ENCODE data around the gene ROCK2. TPM values are rescaled to one million over a fixed set of nuclear protein-coding genes. Genes with fewer than 3 reads are reported as not detected.

The ROCK2 gene
- polyA plus RNA-seq, 1 experiment, result 6.0 TPM

DNA sequence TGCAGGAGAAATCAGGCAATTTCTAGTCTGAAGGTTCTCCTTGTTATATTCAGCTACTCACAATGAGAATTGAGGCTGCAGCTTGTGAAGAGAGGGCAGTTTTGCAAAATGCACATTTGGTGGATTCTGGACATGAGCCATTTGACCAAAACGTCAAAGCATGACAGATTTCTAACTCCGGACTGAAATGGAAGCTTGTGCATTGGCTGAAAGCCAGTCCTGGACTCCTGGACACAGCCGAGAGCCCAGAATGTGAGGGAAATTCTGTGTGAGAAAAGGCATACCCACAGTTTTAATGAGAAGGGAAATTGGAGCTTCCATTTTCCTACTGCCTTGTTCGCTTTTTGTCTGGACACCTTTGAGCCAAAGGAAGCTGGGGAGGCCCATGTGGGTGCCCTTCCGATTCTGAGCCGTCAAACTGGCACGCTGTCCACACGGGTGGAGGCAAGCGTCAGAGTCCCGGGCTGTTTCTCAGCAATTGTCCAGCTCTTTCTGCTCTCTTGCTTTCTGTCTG, 23.7 kb upstream of the ROCK2 start:
- H3K4me3 ChIP-seq (ENCODE audit: low read depth, low read length), result no peak overlapping the region
- no peaks in the 10 kb centered on the region for H3K27me3 ChIP-seq (ENCODE audit: control insufficient read depth, insufficient read depth, low read length)
- TF ChIP-seq, protein P1, sequence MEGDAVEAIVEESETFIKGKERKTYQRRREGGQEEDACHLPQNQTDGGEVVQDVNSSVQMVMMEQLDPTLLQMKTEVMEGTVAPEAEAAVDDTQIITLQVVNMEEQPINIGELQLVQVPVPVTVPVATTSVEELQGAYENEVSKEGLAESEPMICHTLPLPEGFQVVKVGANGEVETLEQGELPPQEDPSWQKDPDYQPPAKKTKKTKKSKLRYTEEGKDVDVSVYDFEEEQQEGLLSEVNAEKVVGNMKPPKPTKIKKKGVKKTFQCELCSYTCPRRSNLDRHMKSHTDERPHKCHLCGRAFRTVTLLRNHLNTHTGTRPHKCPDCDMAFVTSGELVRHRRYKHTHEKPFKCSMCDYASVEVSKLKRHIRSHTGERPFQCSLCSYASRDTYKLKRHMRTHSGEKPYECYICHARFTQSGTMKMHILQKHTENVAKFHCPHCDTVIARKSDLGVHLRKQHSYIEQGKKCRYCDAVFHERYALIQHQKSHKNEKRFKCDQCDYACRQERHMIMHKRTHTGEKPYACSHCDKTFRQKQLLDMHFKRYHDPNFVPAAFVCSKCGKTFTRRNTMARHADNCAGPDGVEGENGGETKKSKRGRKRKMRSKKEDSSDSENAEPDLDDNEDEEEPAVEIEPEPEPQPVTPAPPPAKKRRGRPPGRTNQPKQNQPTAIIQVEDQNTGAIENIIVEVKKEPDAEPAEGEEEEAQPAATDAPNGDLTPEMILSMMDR (IDR thresholded peaks at IDR 0.05; ENCODE audit: insufficient read depth, low read depth, low read length), result no peak
- POLR2A ChIA-PET, result no interaction called here
- no peaks in the 10 kb centered on the region for H3K36me3 ChIP-seq (ENCODE audit: control insufficient read depth, insufficient read depth, low read length)
- DNase-seq (ENCODE audit: low read depth), result no peak
- CTCF ChIA-PET, result interaction anchor here (1.1 to 1.4 kb wide), 3 partner anchors 16 to 38 kb away, joined by 3 read pairs; no protein-coding TSS in a partner anchor

DNA sequence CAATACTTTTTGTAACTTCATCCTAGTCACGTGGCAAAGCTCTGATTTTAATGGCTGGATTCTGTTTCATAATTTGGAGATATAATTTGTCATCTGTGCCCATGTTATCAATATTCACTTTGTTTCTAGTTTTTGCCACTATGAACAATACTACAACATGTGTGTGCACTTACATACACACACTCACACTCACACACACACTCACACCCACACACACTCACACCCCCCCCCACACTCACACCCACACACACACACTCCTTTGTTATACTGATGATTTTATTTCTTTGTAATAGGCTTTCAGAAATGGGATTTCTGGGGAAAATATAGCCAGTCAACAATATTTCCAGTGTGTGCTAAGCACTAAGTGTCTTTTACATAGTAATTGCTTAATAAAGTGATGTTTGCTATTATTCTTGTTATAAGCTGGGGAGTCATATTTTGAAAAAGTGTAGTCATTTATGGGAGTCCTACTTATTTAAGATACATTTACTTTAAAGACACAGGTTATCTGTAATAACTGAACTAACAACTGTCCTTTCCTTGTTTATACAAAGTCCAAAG, 22.8 kb upstream of the ROCK2 start:
- POLR2A ChIA-PET, result no interaction called here

DNA sequence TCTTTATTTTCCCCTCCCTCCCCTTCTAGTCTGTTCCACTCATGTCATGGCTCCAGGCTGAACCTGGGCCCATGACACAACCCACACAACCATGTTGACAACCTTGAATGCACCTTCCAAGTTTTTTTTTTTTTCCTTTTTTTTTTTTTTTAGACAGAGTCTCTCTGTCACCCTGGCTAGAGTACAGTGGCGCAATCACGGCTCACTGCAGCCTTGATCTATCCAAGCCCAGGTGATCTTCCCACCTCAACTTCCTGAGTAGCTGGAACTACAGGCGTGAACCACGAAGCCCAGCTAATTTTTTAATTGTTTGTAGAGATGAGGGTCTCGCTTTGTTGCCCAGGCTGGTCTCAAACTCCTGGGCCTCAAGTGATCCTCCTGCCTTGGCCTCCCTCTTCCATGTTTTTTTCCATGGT, 21.9 kb upstream of the ROCK2 start:
- H3K27me3 ChIP-seq (ENCODE audit: control insufficient read depth, insufficient read depth, low read length), result no peaks in the 10 kb centered on the region
- POLR2A ChIA-PET, result no interaction called here
- H3K36me3 ChIP-seq (ENCODE audit: control insufficient read depth, insufficient read depth, low read length), result no peaks in the 10 kb centered on the region
- no peak for DNase-seq (ENCODE audit: low read depth)
- CTCF ChIA-PET, result no interaction called here
- TF ChIP-seq, protein P1 (IDR thresholded peaks at IDR 0.05; ENCODE audit: insufficient read depth, low read depth, low read length), result no peak
- H3K4me3 ChIP-seq (ENCODE audit: low read depth, low read length), result no peak overlapping the region

More for the DNA sequence above, 22.8 kb upstream of the ROCK2 start:
- TF ChIP-seq, protein P1 (IDR thresholded peaks at IDR 0.05; ENCODE audit: insufficient read depth, low read depth, low read length), result no peak
- no peak for DNase-seq (ENCODE audit: low read depth)
- no peak overlapping the region for H3K4me3 ChIP-seq (ENCODE audit: low read depth, low read length)
- no peaks in the 10 kb centered on the region for H3K27me3 ChIP-seq (ENCODE audit: control insufficient read depth, insufficient read depth, low read length)
- CTCF ChIA-PET, result interaction anchor here (1.1 kb wide), 1 partner anchor 39 kb away, joined by 3 read pairs; no protein-coding TSS in a partner anchor
- H3K36me3 ChIP-seq (ENCODE audit: control insufficient read depth, insufficient read depth, low read length), result no peaks in the 10 kb centered on the region

DNA sequence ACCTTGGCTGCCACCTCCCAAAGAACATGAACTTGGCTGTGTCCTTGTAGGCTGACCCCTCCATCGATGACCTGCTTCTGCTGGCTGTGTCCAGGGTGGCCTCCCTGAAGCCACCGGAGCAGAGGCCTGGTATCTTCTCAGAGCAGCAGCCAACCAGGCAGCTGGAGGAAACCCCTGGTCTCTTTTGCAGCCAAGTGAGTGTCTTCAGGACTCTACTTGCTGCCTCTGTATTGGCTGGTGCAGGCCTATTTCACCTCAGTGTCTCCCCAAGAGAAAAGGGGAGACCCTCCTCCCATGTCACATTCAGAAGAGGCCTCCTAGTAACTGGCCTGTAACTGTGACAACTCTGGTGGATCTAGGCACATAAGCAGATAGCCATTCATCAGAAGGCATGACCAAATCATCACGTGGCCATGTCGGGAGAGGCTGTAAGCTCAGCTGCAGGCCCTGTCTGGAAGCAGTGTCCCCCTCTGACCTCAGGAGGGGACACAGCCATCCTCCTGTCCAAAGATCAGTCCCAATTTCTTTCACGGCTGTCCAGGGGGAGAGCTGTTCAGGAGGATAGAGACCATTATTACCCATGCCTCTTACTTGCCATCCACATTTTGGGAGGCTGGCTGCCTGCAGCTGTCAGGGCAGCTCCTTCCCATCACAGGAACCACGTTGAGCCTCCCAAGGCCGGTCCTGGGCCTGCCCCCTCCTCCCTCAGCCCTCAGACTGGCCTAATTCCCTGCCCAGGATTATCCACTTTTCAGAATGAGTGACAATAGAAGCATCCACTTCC, 20.9 kb upstream of the ROCK2 start:
- no peaks in the 10 kb centered on the region for H3K27me3 ChIP-seq (ENCODE audit: control insufficient read depth, insufficient read depth, low read length)
- no peak for DNase-seq (ENCODE audit: low read depth)
- TF ChIP-seq, protein P1 (IDR thresholded peaks at IDR 0.05; ENCODE audit: insufficient read depth, low read depth, low read length), result no peak
- CTCF ChIA-PET, result no interaction called here
- no peaks in the 10 kb centered on the region for H3K36me3 ChIP-seq (ENCODE audit: control insufficient read depth, insufficient read depth, low read length)
- no peak overlapping the region for H3K4me3 ChIP-seq (ENCODE audit: low read depth, low read length)
- POLR2A ChIA-PET, result no interaction called here

DNA sequence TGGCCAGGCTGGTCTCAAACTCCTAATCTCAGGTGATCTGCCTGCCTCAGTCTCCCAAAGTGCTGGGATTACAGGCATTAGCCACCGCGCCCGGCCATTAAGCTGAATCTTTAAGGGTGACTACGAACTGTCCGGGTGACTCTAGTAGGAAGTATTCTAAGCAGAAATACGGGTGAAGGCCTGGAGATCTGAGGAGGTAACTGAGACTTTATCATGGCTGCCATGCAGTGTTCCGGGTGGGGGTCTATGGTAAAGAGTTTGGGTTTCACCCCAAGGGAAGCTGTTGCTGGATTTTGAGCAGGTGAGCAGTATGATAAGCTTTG, 20.1 kb upstream of the ROCK2 start:
- Histone ChIP-seq H3K36me3 (ENCODE audit: control insufficient read depth, insufficient read depth, low read length) (no peaks in the 10 kb centered on the region), H3K27me3 (ENCODE audit: control insufficient read depth, insufficient read depth, low read length) (no peaks in the 10 kb centered on the region), H3K4me3 (ENCODE audit: low read depth, low read length) (no peak overlapping the region)
- CTCF ChIA-PET, result no interaction called here
- no peak for DNase-seq (ENCODE audit: low read depth)
- POLR2A ChIA-PET, result no interaction called here
- TF ChIP-seq, protein P1 (IDR thresholded peaks at IDR 0.05; ENCODE audit: insufficient read depth, low read depth, low read length), result no peak
